Activated CD4-positive, alpha-beta T cell treated with anti-CD3 and anti-CD28 coated beads, Interleukin-10, Interleukin-2, amounts not matched to agents 100 ng/mL and 50 ng/mL, durations not matched to agents 16 hours and 8 hours (primary cell): ENCODE measurements around the gene PPP1R26.
"Not testable (repeated sequence)": the region's sequence is repeated elsewhere in the genome, so short reads cannot be mapped to it uniquely, and the experiment has no call there.

Experiments
- DNase-seq: peaks from one replicate; pipeline ENCODE4 v3.0.0-alpha.2; 2020

Gene PPP1R26

DNA sequence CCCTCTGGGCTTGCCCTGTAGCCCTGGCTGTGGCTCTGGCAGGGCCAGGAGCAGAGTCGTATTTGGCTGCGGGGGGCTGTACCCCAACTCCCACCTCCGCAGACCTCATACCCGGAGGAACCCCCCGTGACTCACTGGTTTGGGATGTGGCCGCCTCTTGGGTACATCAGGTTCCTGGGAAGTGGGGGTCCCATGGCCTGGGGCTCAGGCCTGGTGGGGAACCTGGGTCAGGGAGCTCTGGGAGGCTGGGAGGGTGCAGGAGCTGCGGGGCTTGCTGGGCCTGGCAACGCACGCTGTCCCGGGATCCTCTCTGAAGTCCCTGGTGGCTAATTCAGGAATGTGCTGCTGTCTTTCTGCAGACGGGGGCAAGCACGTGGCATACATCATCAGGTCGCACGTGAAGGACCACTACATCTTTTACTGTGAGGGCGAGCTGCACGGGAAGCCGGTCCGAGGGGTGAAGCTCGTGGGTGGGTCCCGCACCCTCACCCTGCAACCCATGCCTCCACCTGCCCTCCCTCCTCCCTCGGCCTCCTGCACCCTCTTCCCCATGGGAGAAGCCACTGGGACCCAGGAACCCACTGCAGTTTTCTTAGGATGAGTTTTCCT, 44.0 kb downstream of the PPP1R26 start:
- DNase-seq, result no peak

DNA sequence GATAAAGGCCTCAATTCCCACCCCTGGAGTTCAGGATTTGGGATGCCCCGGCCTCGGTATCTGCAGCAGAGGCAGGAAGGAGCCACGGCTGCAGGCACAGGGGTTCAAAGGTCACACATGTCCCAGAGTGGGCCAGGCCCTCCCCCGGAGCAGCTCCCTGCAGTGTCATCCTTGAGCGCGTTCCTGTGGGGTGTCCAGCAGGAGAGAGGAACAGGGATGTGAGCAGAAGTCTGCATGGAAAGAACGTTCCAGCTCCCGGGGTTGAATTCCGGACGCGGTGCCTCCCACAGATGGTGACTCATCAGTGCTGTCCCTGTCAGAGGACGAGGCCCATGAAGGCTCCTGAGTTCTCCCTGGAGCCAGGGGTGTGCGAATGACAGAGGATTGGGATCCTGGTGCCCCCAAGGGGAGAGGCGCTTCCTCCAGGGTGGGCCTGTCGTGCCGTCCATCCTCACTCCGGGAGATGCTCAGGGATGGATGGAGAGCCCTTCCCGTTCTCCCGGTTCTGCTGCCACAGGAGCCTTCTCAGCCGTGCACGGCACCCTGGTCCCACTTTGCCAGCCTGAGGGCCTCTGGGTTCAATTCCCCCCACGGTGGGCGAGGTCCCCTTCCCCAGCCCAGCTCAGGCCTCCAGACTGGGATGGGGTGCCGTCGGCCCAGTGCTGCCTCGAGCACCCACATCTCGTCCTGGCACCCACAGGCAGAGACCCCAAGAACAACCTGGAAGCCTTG, 44.7 kb downstream of the PPP1R26 start:
- DNase-seq, result no peak

DNA sequence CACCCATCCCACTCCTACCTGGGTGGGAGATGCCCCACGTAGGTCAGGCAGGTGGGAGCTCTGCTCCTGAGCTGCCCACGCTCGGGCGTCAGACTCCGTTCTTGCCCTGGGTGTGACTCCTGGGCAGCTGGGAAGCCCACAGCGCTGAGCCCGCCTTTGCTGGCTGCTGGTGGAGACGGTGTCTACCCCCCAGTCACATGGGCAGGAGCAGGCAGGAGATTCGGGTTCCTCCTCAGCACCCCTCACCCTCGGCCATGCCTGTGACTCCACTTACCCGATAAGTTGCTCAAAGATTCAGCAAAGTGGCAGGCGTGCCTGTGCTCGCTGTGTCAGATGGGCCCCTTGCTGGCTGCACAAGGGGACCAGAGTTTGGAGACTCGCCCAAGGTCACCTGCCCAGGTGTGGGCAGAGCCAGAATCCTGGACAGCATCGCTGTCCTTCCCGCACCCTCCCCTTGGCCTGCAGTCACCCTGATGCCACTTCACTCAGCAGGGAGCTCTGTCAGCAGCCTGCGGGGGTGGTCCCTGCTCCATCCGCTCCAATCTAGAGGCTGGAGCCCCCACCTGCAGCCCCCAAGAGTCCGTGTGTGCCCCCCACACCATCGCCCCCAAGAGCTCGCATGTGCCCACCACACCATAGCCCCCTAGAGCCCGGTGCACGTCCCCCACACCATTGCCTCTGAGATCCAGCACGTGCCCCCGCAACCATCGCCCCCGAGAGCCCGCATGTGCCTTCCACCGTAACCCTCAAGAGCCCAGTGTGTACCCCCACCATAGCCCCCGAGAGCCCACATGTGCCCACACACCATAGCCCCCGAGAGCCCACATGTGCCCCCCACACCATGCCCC, 45.9 kb downstream of the PPP1R26 start:
- no peak for DNase-seq

DNA sequence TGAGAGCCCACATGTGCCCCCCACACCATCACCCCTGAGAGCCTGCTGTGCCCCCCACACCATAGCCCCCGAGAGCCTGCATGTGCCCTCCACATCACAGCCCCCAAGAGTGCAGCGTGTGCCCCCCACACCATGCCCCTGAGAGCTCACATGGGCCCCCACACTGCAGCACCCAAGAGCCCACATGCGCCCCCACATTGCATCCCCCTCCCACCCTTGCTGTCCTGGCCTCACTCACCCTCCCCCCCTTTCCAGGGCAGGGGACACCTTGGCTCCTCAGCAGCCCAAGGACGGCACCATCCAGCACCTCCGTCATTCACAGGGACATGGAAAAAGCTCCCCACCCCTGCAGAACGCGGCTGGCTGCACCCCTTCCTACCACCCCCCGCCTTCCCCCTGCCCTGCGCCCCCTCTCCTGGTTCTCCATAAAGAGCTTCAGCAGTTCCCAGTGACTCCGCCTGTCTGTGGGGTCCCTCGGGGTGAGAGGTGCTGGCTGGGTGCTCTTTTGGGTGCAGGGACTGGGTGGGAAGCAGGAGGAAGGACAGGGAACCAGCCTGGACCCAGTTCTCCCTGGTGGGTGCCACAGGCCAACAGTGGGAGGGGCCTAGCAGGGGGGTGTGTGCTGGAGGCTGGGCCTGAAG, 46.6 kb downstream of the PPP1R26 start:
- no peak for DNase-seq

DNA sequence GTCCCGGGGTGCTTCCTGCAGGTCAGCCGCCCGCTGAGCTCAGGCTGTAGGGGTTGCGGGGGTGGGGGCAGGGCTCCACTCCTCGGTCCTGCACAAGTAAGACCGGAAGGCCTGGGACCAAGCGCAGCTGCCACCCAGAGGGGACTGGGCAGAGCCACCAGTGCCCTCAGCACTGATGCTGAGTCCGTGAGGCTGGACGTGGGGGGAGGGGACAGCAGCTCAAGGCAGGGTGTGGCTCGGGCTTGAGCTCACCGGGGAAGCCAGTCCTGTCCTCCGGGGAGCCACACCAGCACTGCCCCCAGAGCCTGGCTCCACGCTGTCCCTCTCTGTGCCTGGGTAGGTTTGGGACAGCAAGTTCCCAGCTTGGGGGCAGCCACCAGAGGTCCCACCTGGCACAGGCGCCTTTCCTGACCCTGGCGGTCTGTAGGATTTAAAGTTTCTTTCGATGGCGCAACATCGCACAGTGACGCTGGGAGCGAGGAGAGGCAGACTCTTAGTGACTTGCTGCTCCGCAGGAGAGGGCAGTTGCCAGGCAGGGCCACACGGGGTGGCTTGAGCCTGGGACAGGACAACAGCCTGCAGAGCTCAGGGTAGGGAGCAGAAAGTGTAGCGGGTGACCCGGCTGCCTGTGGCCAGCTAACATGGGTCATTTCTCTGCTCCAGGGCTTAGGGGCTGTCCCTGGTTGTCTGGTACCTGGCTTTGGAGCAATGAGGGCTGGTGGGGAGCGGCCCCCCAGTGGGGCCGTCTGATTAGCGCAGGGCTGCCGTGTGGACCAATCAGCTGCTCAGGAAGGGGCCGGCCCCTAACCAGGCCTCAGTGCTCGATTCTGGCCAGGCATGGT, 47.4 kb downstream of the PPP1R26 start:
- DNase-seq, result no peak

DNA sequence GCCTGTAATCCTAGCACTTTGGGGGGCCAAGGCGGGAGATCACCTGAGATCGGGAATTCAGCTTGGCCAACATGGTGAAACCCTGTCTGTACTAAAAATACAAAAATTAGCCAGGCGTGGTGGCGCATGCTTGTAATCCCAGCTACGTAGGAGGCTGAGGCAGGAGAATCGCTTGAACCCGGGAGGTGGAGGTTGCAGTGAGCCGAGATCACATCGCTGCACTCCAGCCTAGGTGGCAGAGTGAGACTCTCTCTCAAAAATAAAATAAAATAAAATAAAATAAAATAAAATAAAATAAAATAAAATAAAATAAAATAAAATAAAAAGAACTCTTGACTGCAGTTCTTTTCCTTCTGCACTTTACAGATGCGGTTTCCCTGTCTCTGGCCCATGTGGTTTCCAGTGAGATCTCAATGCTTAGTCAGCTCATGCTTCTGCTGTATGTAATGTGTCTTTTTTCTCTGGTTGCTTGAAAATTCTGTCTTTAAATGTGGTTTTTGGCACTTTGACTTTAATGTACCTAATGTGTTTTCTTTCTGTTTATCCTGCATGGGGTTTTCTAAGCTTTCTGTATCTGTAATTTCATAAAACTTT, 49.4 kb downstream of the PPP1R26 start:
- not testable (repeated sequence) for DNase-seq

DNA sequence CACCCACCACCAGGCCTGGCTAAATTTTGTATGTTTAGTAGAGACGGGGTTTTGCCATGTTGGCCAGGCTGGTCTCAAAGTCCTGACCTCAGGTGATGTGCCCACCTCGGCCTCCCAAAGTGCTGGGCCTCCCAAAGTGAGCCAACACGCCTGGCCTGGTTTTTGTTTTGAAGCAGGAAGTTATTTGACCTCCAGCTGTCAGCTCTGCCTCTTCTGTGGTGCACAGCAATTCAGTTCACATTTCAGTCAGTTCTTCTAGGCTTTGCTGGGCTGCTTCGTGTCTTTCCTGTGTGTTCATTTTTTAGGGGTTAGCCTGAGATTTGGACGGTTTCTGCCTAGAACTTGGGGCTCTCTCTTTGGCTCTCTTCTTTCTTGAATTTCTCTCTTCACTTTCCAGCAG, 50.6 kb downstream of the PPP1R26 start:
- no peak for DNase-seq

DNA sequence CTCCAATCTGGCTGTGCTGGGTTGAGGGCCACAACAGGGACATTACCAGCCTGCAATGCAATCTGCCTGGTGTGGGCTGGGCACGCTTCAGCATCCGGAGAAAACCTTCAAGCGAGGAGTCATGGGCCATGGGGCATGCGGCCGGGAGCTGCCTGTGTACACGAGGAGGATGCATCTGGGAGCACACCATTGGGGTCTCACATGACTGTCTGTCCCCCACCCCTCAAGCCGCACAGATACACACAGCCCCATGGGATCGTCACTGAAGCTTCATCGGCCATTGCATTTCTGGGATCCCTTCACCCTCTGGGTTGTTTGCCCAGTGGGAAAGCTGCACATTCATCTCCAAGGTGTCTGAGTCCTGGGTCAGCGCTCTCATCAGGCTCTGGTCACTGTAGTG, 51.5 kb downstream of the PPP1R26 start:
- DNase-seq, result no peak

DNA sequence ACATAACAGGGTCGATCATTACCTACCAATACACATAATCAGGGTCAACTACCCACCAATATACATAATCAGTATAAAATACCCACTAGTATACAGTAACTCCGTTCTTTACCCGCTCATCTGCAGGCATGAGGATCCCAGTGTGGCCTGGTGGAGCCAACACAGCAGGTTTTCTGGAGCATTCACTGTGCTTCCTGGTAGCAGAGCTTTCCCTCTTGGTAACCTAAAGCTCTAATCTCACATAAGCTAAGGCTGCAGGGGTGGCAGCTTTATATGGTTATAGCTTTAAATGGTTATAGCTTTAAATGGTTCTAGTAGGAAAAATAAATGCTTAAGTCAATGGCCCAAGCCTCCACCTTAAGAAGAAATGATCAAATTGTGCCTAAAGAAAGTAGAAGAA, 53.5 kb downstream of the PPP1R26 start:
- DNase-seq, result no peak

DNA sequence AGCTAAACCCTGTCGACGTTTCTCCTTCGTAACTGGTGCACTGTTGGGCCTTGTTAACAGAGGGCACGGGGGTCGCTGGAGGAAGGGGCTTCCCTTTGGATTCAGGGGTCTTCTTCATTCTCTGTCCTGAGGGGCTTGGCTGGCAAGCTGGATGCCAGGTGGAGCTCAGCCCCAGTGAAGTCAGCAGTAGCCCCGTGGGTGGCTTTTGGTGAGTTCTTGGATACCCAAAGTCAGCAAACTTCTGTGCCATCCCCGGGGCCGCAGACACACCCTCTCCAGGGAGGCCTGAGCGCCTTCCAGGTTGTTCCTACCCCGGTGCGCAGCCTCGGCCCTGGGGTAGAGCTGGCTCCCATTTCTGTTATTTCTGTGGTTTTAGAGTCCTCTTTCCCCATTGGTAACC, 54.1 kb downstream of the PPP1R26 start:
- no peak for DNase-seq

DNA sequence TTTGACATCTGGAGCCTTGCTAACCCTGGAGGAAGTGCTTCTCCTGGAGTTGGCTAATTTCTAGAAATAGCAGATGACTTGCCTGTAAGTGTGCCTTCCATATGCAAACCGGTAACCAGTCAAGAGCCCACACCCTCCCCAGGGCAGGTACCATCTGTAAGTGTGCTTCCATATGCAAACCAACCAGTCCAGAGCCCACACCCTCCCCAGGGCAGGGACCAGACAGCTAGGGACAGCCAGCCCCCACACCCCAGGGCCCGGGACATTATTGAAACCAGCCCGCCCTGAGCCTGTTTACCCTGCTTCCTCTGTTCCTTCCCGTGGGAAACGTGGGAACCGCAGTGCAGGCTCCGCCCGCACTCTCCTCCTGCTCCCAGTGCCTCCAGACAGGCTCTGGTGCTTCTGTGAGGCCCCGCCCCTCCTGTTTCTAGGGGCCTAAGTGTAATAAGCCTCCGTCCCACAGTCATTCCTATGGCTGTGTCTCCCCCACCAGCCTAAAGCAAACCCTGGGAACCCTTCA, 54.7 kb downstream of the PPP1R26 start:
- peak; percentile 22 for DNase-seq

DNA sequence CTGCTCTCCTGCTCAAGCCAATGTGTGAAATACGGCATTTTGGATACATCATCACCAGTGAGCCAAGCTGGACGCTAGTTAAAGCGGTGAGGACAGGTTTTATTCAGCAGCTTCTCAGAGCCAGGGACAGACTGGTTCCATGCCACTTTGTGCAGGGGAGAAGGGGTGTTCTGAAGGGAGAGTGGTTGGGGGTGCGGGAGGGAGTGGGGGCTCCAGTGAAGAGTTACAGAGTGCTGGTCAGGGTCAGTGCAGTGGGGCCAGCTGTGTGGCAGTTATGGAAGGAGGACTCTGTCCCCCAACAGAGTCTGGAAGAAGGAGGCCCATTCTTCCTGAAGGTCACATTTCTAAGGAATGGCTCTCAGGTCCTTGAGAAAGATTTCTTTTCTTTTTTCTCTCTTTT, 55.2 kb downstream of the PPP1R26 start:
- not testable (repeated sequence) for DNase-seq

DNA sequence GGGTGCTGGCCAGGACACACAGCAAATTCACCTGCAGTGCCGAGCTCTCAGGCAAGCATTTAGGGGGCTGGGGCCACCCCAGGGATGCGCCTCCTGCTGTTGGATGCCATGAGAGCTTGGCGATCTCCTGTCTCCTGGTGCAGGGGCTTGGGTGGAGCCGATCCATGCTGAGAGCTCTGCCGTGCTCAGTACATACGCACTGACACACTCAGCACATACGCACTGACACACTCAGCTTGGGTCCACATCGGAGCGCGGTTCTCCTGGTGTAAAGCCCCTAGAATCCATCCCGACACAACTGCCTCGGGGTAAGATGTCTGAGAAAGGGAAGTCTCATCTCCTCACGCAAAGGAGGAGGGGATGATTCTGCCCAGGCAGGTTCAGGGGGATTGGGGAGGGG, 56.0 kb downstream of the PPP1R26 start:
- not testable (repeated sequence) for DNase-seq

DNA sequence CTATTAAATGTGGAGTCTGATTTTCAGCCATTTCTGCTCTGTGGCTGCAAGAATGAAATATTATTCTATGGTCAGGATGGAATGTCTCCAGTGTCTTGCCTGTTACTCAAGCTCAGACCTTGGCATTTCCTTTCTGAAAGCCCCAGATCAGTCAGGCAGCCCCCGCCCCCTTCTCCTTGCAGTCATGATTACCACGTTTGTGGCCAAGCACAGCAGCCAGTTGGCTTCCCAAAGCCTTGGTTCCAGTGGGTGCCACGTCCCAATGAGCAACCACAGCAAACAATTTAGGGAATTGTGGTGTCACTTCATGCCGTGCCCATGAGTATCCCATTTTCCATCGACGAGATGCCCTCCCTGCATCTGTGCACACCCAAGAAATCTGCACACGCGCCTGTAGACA, 56.6 kb downstream of the PPP1R26 start:
- peak; percentile 40 for DNase-seq
